ENCODE results near the gene IQSEC1. TPM values are rescaled to one million over a fixed set of nuclear protein-coding genes. Genes with fewer than 3 reads are reported as not detected.
A peak's percentile ranks its signal among the peaks of the same experiment; 100 is the strongest.

Gene IQSEC1
- total and polyA plus RNA-seq, 2 donors (not counting 1 experiment from before 2014, with no cell fraction given) = 96.7 to 222 TPM

DNA sequence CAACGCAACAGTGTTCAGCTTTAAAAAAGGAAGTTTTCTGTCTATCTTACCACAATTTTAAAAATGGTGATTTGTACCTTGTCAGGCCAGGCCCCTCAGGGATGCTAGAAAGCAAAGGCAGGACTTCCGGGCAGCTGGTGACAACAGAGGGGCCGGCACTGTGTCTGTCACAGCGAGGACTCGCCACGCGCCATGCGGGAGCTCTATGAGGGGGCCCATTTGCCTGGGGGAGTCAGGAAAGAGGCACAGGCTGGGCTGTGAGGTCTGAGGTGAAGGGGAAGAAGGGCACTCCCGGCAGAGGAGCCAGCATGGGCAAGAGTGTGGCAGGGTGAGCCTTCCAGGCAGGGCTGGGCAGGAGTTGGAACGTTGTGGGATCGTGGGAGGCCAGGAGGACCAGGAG lies 7.0 kb downstream of the IQSEC1 start:
- peaks cover 70% of the 10 kb centered on the region for H3K4me1 Mint-ChIP-seq
- no peak overlapping the region for H3K9ac ChIP-seq (ENCODE audit: low read length)

DNA sequence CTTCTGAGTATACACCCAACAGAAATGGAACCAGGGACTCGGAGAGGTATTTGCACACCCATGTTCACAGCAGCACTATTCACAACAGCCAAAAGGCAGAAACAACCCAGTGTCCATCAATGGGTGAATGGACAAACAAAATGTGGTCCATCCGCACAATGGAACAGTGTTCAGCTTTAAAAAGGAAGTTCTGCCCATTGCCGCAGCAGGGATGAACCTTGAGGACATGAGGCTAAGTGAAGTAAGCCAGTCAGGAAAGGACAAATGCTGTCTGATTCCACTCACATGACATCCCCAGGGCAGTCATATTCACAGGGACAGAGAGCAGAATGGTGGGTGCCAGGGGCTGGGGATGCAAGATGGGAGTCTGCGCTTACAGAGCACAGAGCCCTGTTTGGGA lies 7.5 kb downstream of the IQSEC1 start:
- H3K9me3 Mint-ChIP-seq (ENCODE audit: insufficient read depth) = no peaks in the 10 kb centered on the region
- ATAC-seq (ENCODE audit: low read depth) (no peak), DNase-seq (no peak)
- Histone ChIP-seq H4K20me1 (ENCODE audit: control insufficient read depth, insufficient read depth, low read length, poor library complexity, severe bottlenecking) (peaks cover 15% of the 10 kb centered on the region), H3K4me3 (ENCODE audit: control extremely low read depth in 1 of 5, extremely low read depth in 1 of 5, insufficient read depth in 1 of 5, low read depth in 2 of 5, low read length in 4 of 5) (no peak overlapping the region), H3K79me2 (ENCODE audit: control insufficient read depth, insufficient read depth, low read length) (peaks cover 97% of the 10 kb centered on the region), H3K4me2 (replicated peaks; ENCODE audit: low read depth, low read length, poor library complexity, severe bottlenecking) (peak overlapping the region; percentile 60), H3K36me3 (replicated peaks in 1 of 2; ENCODE audit: control extremely low read depth in 1 of 2, control insufficient read depth in 1 of 2, extremely low read depth in 1 of 2, insufficient read depth in 2 of 2, low read length in 1 of 2) (peaks cover 0 to 15% of the 10 kb centered on the region in 2 experiments), H3K9ac (ENCODE audit: low read length) (no peak overlapping the region), H3K27ac (ENCODE audit: low read length in 2 of 2) (peak overlapping the region in 1 of 2 donors; percentile 79), H3K9me3 (ENCODE audit: control extremely low read depth in 1 of 3, control insufficient read depth in 2 of 3, insufficient read depth in 1 of 3, low read length in 2 of 3) (peaks cover 0 to 4% (median 0%) of the 10 kb centered on the region in 3 donors), H3K27me3 (replicated peaks in 1 of 4; ENCODE audit: control extremely low read depth in 1 of 4, control insufficient read depth in 3 of 4, insufficient read depth in 4 of 4, low read length in 3 of 4) (no peaks in the 10 kb centered on the region), H3K4me1 (ENCODE audit: control insufficient read depth in 2 of 2, insufficient read depth in 2 of 2, low read length in 2 of 2) (peaks cover 40 to 60% of the 10 kb centered on the region in 2 donors), H2AFZ (ENCODE audit: insufficient read depth, low read depth, low read length, poor library complexity, severe bottlenecking) (peak overlapping the region; percentile 7)
- intact Hi-C loops (cut with micrococcal nuclease) = no loop called here
- ChIA-PET CTCF (interaction anchor here (0.9 to 2.2 kb wide), 6 partner anchors 16 to 71 kb away, joined by 3 to 8 read pairs (median 4); no protein-coding TSS in a partner anchor), POLR2A (interaction anchor here (0.6 kb wide), 1 partner anchor 53 kb away, joined by 3 read pairs; no protein-coding TSS in a partner anchor)
- peak overlapping the region; percentile 70 for H3K4me3 Mint-ChIP-seq
- H3K27me3 Mint-ChIP-seq = no peaks in the 10 kb centered on the region
- H3K27ac Mint-ChIP-seq = peak overlapping the region; percentile 93
- TF ChIP-seq EZH2 (IDR thresholded peaks at IDR 0.05; ENCODE audit: borderline replicate concordance, insufficient read depth, low read depth, low read length, poor library complexity, severe bottlenecking) = no peak
- TF ChIP-seq, protein P1, sequence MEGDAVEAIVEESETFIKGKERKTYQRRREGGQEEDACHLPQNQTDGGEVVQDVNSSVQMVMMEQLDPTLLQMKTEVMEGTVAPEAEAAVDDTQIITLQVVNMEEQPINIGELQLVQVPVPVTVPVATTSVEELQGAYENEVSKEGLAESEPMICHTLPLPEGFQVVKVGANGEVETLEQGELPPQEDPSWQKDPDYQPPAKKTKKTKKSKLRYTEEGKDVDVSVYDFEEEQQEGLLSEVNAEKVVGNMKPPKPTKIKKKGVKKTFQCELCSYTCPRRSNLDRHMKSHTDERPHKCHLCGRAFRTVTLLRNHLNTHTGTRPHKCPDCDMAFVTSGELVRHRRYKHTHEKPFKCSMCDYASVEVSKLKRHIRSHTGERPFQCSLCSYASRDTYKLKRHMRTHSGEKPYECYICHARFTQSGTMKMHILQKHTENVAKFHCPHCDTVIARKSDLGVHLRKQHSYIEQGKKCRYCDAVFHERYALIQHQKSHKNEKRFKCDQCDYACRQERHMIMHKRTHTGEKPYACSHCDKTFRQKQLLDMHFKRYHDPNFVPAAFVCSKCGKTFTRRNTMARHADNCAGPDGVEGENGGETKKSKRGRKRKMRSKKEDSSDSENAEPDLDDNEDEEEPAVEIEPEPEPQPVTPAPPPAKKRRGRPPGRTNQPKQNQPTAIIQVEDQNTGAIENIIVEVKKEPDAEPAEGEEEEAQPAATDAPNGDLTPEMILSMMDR (IDR thresholded peaks at IDR 0.05) = no peak
- peaks cover 68% of the 10 kb centered on the region for H3K4me1 Mint-ChIP-seq
- WGBS (ENCODE audit: insufficient coverage) = 81% methylated on average over 4 of the region's 4 CpGs

More for the DNA sequence above, 7.0 kb downstream of the IQSEC1 start:
- peak overlapping the region; percentile 7 for H2AFZ ChIP-seq (ENCODE audit: insufficient read depth, low read depth, low read length, poor library complexity, severe bottlenecking)
- ChIA-PET POLR2A (no interaction called here), CTCF (interaction anchor here (0.6 to 2.2 kb wide), 5 partner anchors 19 to 71 kb away, joined by 3 to 8 read pairs (median 3); no protein-coding TSS in a partner anchor)
- no peak overlapping the region for H3K4me3 ChIP-seq (ENCODE audit: control extremely low read depth in 1 of 5, extremely low read depth in 1 of 5, insufficient read depth in 1 of 5, low read depth in 2 of 5, low read length in 4 of 5)
- Mint-ChIP-seq H3K4me3 (peak overlapping the region; percentile 70), H3K9me3 (ENCODE audit: insufficient read depth) (no peaks in the 10 kb centered on the region), H3K27ac (peak overlapping the region; percentile 93), H3K27me3 (no peaks in the 10 kb centered on the region)
- H3K79me2 ChIP-seq (ENCODE audit: control insufficient read depth, insufficient read depth, low read length) = peaks cover 97% of the 10 kb centered on the region
- peaks cover 0 to 15% of the 10 kb centered on the region in 2 experiments for H3K36me3 ChIP-seq (replicated peaks in 1 of 2; ENCODE audit: control extremely low read depth in 1 of 2, control insufficient read depth in 1 of 2, extremely low read depth in 1 of 2, insufficient read depth in 2 of 2, low read length in 1 of 2)
- ATAC-seq (ENCODE audit: low read depth) = peak; percentile 31
- peaks cover 13% of the 10 kb centered on the region for H4K20me1 ChIP-seq (ENCODE audit: control insufficient read depth, insufficient read depth, low read length, poor library complexity, severe bottlenecking)
- intact Hi-C loops (cut with micrococcal nuclease) = no loop called here
- no peak for DNase-seq
- peaks cover 0 to 4% (median 0%) of the 10 kb centered on the region in 3 donors for H3K9me3 ChIP-seq (ENCODE audit: control extremely low read depth in 1 of 3, control insufficient read depth in 2 of 3, insufficient read depth in 1 of 3, low read length in 2 of 3)
- TF ChIP-seq, protein P1 (IDR thresholded peaks at IDR 0.05) = no peak
- no peak for TF ChIP-seq EZH2 (IDR thresholded peaks at IDR 0.05; ENCODE audit: borderline replicate concordance, insufficient read depth, low read depth, low read length, poor library complexity, severe bottlenecking)
- H3K4me2 ChIP-seq (replicated peaks; ENCODE audit: low read depth, low read length, poor library complexity, severe bottlenecking) = peak overlapping the region; percentile 60
- peak overlapping the region; percentile 65 to 79 for H3K27ac ChIP-seq (ENCODE audit: low read length in 2 of 2)
- WGBS (ENCODE audit: insufficient coverage) = 16% methylated on average over 10 of the region's 11 CpGs
- H3K27me3 ChIP-seq (replicated peaks in 1 of 4; ENCODE audit: control extremely low read depth in 1 of 4, control insufficient read depth in 3 of 4, insufficient read depth in 4 of 4, low read length in 3 of 4) = no peaks in the 10 kb centered on the region
- peaks cover 45 to 65% of the 10 kb centered on the region in 2 donors for H3K4me1 ChIP-seq (ENCODE audit: control insufficient read depth in 2 of 2, insufficient read depth in 2 of 2, low read length in 2 of 2)
